ENCODE data around the gene DENND6A. TPM values are rescaled to one million over a fixed set of nuclear protein-coding genes. Genes with fewer than 3 reads are reported as not detected.

DENND6A gene
- total and polyA plus RNA-seq, 2 of the 8 experiments (the other 6 are each of a cell fraction or from before 2014, with no cell fraction given) = 7.8 to 14.8 TPM

GRCh38 chr3:57694146-57694545 is 1.3 kb upstream of the DENND6A start:
- no peak overlapping the region for H2BK120ac ChIP-seq (replicated peaks; ENCODE audit: low read depth, low read length)
- CTCF ChIA-PET (ENCODE audit: partially characterized antibody) = no interaction called here
- no peak overlapping the region for H2BK15ac ChIP-seq (ENCODE audit: low read length)
- no peaks in the 10 kb centered on the region for H3K36me3 ChIP-seq (ENCODE audit: control insufficient read depth in 2 of 4, insufficient read depth in 4 of 4, low read length in 3 of 4)
- H4K91ac ChIP-seq (replicated peaks; ENCODE audit: insufficient read length, low read length) = no peak overlapping the region
- H3K27me3 ChIP-seq (replicated peaks in 1 of 4; ENCODE audit: control insufficient read depth in 3 of 4, extremely low read depth in 1 of 4, insufficient read depth in 3 of 4, low read length in 3 of 4) = no peaks in the 10 kb centered on the region
- no peak overlapping the region for H2BK20ac ChIP-seq (ENCODE audit: low read length)
- H4K20me1 ChIP-seq (replicated peaks in 1 of 2; ENCODE audit: control insufficient read depth in 1 of 2, insufficient read depth in 2 of 2, low read length in 2 of 2) = no peaks in the 10 kb centered on the region
- H3K56ac ChIP-seq (replicated peaks; ENCODE audit: insufficient read length, low read depth, low read length) = no peak overlapping the region
- peaks cover 0 to 5% (median 0%) of the 10 kb centered on the region in 4 experiments; a peak in 3 of 7 replicates for H3K4me1 ChIP-seq (replicated peaks in 1 of 4; ENCODE audit: control insufficient read depth in 3 of 4, insufficient read depth in 4 of 4, low read length in 3 of 4)
- FAIRE-seq (no peak), DNase-seq (ENCODE audit: low read depth in 1 of 2, low spot score in 2 of 2) (no peak)
- POLR2A ChIA-PET (ENCODE audit: partially characterized antibody) = interaction anchor here (1.3 to 1.4 kb wide), 2 partner anchors 9 to 62 kb away, joined by 3 to 4 read pairs; partner anchors contain the start of gene SLMAP
- H2AFZ ChIP-seq (ENCODE audit: low read length) = no peak overlapping the region
- H3K4me2 ChIP-seq (ENCODE audit: insufficient read depth in 1 of 2, low read depth in 2 of 2, low read length in 2 of 2) = no peak overlapping the region
- H4K5ac ChIP-seq (ENCODE audit: insufficient read length, low read depth, low read length) = no peak overlapping the region
- H2AK5ac ChIP-seq (ENCODE audit: low read depth, low read length) = no peak overlapping the region
- no peak overlapping the region for H2BK5ac ChIP-seq (ENCODE audit: low read depth, low read length)
- H3K23ac ChIP-seq (ENCODE audit: insufficient read length) = no peak overlapping the region
- H3K79me1 ChIP-seq (ENCODE audit: low read depth, low read length) = no peaks in the 10 kb centered on the region
- H3K4me3 ChIP-seq (ENCODE audit: extremely low read depth in 1 of 4, insufficient read depth in 2 of 4, low read depth in 3 of 4, low read length in 4 of 4) = no peak overlapping the region
- WGBS, 2 experiments (ENCODE audit: extremely low coverage in 1 of 2, insufficient coverage in 1 of 2, insufficient read length in 1 of 2, insufficient replicate concordance in 2 of 2, low coverage in 1 of 2, low lambda C conversion rate in 2 of 2, missing lambda C conversion rate in 1 of 2) = 91% methylated on average over 13 of the region's 13 CpGs; no CpG with 5 or more reads in 1 of the 2 experiments
- H2BK12ac ChIP-seq (ENCODE audit: low read depth, low read length) = no peak overlapping the region
- H3K18ac ChIP-seq (ENCODE audit: extremely low read depth, low read length) = no peak overlapping the region
- H3K79me2 ChIP-seq (ENCODE audit: control insufficient read depth in 1 of 2, insufficient read depth in 2 of 2, low read length in 2 of 2) = peaks cover 0 to 24% of the 10 kb centered on the region in 2 experiments; a peak in 2 of 4 replicates
- H4K8ac ChIP-seq (ENCODE audit: extremely low read depth, insufficient read depth, low read length) = no peak overlapping the region
- H3K4ac ChIP-seq (replicated peaks; ENCODE audit: insufficient read length, low read depth, low read length) = no peak overlapping the region
- H3K27ac ChIP-seq (ENCODE audit: low read depth, low read length) = no peak overlapping the region
- H3K14ac ChIP-seq (ENCODE audit: insufficient read length) = no peak overlapping the region
- no peak overlapping the region for H3K9ac ChIP-seq (replicated peaks in 1 of 4; ENCODE audit: extremely low read depth in 1 of 4, low read depth in 3 of 4, low read length in 3 of 4)
- H3K23me2 ChIP-seq (ENCODE audit: low read depth, low read length) = no peaks in the 10 kb centered on the region; the same call in 1 of the 2 replicates
- H3K9me3 ChIP-seq (ENCODE audit: insufficient read depth in 2 of 2, low read depth in 1 of 2, low read length in 1 of 2) = no peaks in the 10 kb centered on the region
- no peak for TF ChIP-seq POU5F1 (IDR thresholded peaks at IDR 0.05; ENCODE audit: low read depth, low read length)
- no peak for TF ChIP-seq YY1 (IDR thresholded peaks at IDR 0.05; ENCODE audit: low read depth, low read length)
- no peak for TF ChIP-seq POLR2A (IDR thresholded peaks at IDR 0.05; ENCODE audit: control extremely low read depth in 1 of 2, low read depth in 2 of 2, low read length in 2 of 2)
- no peak for TF ChIP-seq CHD2 (IDR thresholded peaks at IDR 0.05; ENCODE audit: low read length)
- no peak for TF ChIP-seq CTBP2 (IDR thresholded peaks at IDR 0.05; ENCODE audit: borderline replicate concordance, insufficient read depth, insufficient read length, low read length)
- TF ChIP-seq TAF1 (IDR thresholded peaks at IDR 0.05; ENCODE audit: low read depth, low read length) = no peak
- TF ChIP-seq E2F6 (IDR thresholded peaks at IDR 0.05) = no peak
- no peak for TF ChIP-seq SIRT6 (IDR thresholded peaks at IDR 0.05; ENCODE audit: low read length)
- TF ChIP-seq KDM1A (IDR thresholded peaks at IDR 0.05; ENCODE audit: borderline replicate concordance, low read length) = no peak
- no peak for TF ChIP-seq ZNF274 (IDR thresholded peaks at IDR 0.05; ENCODE audit: borderline replicate concordance, extremely low read depth, low read length)
- TF ChIP-seq CTCF (IDR thresholded peaks at IDR 0.05; ENCODE audit: control extremely low read depth in 1 of 3, insufficient read depth in 1 of 3, low read depth in 1 of 3, low read length in 3 of 3) = no peak
- no peak for TF ChIP-seq NRF1 (IDR thresholded peaks at IDR 0.05; ENCODE audit: low read depth, low read length)
